ENCODE data around the gene RBFOX2. TPM values are rescaled to one million over a fixed set of nuclear protein-coding genes. Genes with fewer than 3 reads are reported as not detected.
"Not testable (repeated sequence)": the region's sequence is repeated elsewhere in the genome, so short reads cannot be mapped to it uniquely, and the experiment has no call there.

RBFOX2 gene
- total RNA-seq, 3 donors from 2014 or later = 5.6 to 6.9 (median 6.5) TPM

- Mint-ChIP-seq H3K36me3 (ENCODE audit: insufficient read depth) (no peaks in the 10 kb centered on the region), H3K9me3 (no peaks in the 10 kb centered on the region), H3K4me3 (no peak overlapping the region), H3K27me3 (ENCODE audit: low read depth) (peaks cover 9% of the 10 kb centered on the region), H3K4me1 (ENCODE audit: low read depth) (peaks cover 29% of the 10 kb centered on the region)
- ATAC-seq = no peak
- DNase-seq = no peak
Observed at GRCh38 chr22:36026741-36027140, 1.9 kb downstream of the RBFOX2 start.

- Mint-ChIP-seq H3K9me3 (no peaks in the 10 kb centered on the region), H3K27me3 (ENCODE audit: low read depth) (peaks cover 11% of the 10 kb centered on the region), H3K36me3 (ENCODE audit: insufficient read depth) (no peaks in the 10 kb centered on the region), H3K4me1 (ENCODE audit: low read depth) (peaks cover 24% of the 10 kb centered on the region), H3K4me3 (no peak overlapping the region)
- no peak for ATAC-seq
- DNase-seq = no peak
Observed at GRCh38 chr22:36022697-36023096, 5.9 kb downstream of the RBFOX2 start.

DNA sequence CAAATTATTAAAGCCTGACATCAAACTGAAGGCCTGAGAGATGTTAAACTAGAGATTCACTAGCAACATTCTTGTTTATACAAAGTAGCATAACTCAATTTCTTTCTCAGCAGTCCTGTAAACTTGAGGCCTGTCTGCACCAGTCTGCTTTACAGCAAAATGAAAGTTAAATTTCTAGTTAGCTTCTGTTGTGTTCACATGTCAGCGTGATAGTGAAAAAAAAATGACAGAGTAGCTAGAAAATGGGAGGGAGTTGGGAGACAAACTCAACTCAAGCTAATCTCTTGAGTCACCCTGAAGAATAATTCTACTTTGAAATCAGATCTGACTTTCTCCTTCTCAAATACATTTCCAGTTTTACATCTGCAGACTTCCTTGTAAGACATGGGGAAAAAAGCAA, 6.5 kb downstream of the RBFOX2 start:
- peaks cover 21% of the 10 kb centered on the region for H3K4me1 Mint-ChIP-seq (ENCODE audit: low read depth)
- H3K36me3 Mint-ChIP-seq (ENCODE audit: insufficient read depth) = no peaks in the 10 kb centered on the region
- H3K4me3 Mint-ChIP-seq = no peak overlapping the region
- DNase-seq (no peak), ATAC-seq (no peak)
- no peaks in the 10 kb centered on the region for H3K9me3 Mint-ChIP-seq
- H3K27me3 Mint-ChIP-seq (ENCODE audit: low read depth) = peaks cover 12% of the 10 kb centered on the region

- H3K4me1 Mint-ChIP-seq (ENCODE audit: low read depth) = peaks cover 21% of the 10 kb centered on the region
- no peak for ATAC-seq
- no peak overlapping the region for H3K4me3 Mint-ChIP-seq
- H3K27me3 Mint-ChIP-seq (ENCODE audit: low read depth) = peaks cover 12% of the 10 kb centered on the region
- H3K36me3 Mint-ChIP-seq (ENCODE audit: insufficient read depth) = no peaks in the 10 kb centered on the region
- DNase-seq = no peak
- no peaks in the 10 kb centered on the region for H3K9me3 Mint-ChIP-seq
Observed at GRCh38 chr22:36021606-36022153, 6.9 kb downstream of the RBFOX2 start.

GRCh38 chr22:36020865-36021264, 7.8 kb downstream of the RBFOX2 start:
- not testable (repeated sequence) for H3K4me3 Mint-ChIP-seq; ATAC-seq; H3K9me3 Mint-ChIP-seq; DNase-seq; H3K36me3 Mint-ChIP-seq (ENCODE audit: insufficient read depth)
- Mint-ChIP-seq H3K4me1 (ENCODE audit: low read depth) (peaks cover 20% of the 10 kb centered on the region), H3K27me3 (ENCODE audit: low read depth) (peaks cover 16% of the 10 kb centered on the region)

DNA sequence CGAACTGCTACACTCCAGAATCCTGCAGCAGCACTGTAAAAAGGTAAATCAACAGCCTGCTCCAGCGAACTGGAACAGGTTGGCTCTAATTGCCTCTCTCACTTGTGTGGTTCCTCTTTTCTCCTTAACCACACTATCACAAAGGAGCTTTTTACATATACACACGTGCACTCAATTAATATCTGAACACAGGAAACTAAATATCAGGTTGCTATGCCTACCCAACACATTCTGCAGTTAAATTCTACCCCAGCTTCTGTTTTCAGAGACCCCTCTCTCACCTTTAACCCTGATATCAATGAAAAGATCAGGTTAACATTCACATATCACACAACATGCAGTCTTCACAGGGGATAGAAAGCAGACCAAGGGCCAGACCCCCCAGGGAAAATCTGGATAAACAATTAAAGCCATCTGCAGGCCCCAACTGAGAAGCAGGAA, 11.0 kb downstream of the RBFOX2 start:
- Mint-ChIP-seq H3K27me3 (ENCODE audit: low read depth) (peaks cover 20% of the 10 kb centered on the region), H3K9me3 (no peaks in the 10 kb centered on the region), H3K4me1 (ENCODE audit: low read depth) (peaks cover 15% of the 10 kb centered on the region), H3K36me3 (ENCODE audit: insufficient read depth) (no peaks in the 10 kb centered on the region), H3K4me3 (no peak overlapping the region)
- no peak for ATAC-seq
- DNase-seq = no peak

- Mint-ChIP-seq H3K4me3 (no peak overlapping the region), H3K36me3 (ENCODE audit: insufficient read depth) (no peaks in the 10 kb centered on the region), H3K9me3 (no peaks in the 10 kb centered on the region), H3K27me3 (ENCODE audit: low read depth) (peaks cover 23% of the 10 kb centered on the region), H3K4me1 (ENCODE audit: low read depth) (peaks cover 5% of the 10 kb centered on the region)
- DNase-seq = no peak
- no peak for ATAC-seq
Observed at GRCh38 chr22:36016684-36017083, 11.9 kb downstream of the RBFOX2 start.

DNA sequence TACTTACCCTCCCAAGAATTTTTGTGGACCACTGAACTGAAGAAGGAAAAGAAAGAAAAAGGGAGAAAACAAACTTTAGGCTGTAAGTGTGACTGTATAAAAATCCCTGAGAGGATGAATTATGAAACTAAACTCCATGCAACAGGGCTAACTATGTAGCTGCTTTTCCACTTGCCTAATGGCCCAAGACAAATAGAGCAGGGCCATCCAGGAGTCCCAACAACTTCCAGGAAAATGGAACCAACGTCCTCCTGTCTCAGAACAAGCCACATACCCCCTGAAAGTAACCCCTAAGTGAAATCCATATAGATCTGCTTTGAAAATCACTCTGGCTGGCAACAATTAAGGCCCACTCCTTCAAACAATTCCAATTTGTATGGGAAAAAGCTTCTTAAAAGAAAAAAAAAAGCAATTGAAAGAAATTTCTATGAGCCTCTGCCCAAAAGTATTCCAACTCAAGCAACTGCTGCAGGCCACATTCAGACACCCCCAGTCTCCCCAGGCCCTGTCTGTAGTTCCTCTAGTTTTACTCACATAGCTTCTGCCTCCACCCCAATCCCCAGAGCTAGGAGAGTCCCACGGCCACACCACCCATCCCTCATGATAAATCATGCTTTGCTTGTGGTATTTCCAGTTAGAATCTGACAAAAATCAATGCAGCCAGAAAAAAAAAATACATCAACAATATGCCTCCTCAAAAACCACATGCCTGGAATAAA, 12.7 kb downstream of the RBFOX2 start:
- Mint-ChIP-seq H3K4me3 (no peak overlapping the region), H3K9me3 (no peaks in the 10 kb centered on the region), H3K36me3 (ENCODE audit: insufficient read depth) (no peaks in the 10 kb centered on the region), H3K27me3 (ENCODE audit: low read depth) (peaks cover 24% of the 10 kb centered on the region), H3K4me1 (ENCODE audit: low read depth) (peaks cover 3% of the 10 kb centered on the region)
- no peak for DNase-seq
- ATAC-seq = no peak

DNA sequence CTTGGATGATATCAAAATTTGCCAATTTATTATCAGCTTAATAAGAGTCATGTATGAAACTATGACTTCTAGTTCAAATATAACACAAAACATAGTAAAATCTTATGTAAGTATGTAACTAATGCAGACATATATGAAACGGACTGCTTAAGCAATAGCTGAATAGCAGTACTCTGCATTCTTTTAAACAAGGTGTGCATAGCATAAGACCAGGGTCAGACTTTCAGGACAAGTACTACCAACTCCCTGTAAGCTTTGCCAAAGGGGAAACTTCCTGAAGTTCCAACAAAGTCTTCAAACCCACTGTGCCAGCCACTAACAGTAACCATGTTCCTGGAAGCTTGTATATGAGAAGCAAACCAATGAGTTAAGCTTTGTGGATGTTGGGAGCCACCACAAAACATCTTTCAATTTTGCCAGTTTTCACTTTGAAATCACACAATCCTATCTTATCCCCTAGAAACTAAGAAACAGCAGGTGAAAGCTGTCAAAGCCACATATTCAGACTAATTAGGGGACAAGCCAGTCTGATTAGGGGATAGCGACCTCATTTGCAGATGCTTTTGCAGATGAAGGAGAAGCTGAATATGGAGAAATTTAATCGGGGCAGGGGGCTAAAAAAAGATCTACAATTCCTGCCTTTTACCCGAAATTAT, 13.3 kb downstream of the RBFOX2 start:
- Mint-ChIP-seq H3K4me3 (no peak overlapping the region), H3K27me3 (ENCODE audit: low read depth) (peaks cover 28% of the 10 kb centered on the region), H3K36me3 (ENCODE audit: insufficient read depth) (no peaks in the 10 kb centered on the region), H3K4me1 (ENCODE audit: low read depth) (peaks cover 3% of the 10 kb centered on the region), H3K9me3 (no peaks in the 10 kb centered on the region)
- no peak for ATAC-seq
- DNase-seq = no peak

DNA sequence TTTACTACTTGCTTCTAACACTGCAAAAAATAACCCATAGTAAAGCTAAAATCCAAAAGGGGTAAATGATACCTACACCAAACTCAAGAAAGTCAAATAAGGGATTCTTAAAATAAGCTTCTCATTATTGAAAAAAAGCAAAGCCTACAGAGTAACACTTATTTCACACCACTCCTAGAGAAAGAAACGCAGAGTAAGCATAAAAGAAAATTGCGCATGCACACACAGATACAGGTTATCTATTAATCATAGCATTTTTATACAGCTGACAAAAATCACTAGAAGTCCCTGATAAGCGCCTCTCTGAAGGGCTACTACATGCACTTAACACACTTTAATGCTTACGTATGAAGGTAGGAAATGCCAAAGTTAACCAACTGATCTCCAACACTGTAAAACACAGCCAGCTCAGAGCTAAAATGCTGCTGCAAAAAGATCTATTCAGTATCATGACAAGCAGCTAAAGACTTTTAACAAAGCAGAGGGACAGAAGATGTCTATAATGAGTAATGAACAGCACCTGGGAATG, 14.0 kb downstream of the RBFOX2 start:
- no peaks in the 10 kb centered on the region for H3K36me3 Mint-ChIP-seq (ENCODE audit: insufficient read depth)
- H3K4me1 Mint-ChIP-seq (ENCODE audit: low read depth) = peaks cover 3% of the 10 kb centered on the region
- H3K27me3 Mint-ChIP-seq (ENCODE audit: low read depth) = peaks cover 33% of the 10 kb centered on the region
- no peak for DNase-seq
- no peak for ATAC-seq
- H3K9me3 Mint-ChIP-seq = no peaks in the 10 kb centered on the region
- no peak overlapping the region for H3K4me3 Mint-ChIP-seq

DNA sequence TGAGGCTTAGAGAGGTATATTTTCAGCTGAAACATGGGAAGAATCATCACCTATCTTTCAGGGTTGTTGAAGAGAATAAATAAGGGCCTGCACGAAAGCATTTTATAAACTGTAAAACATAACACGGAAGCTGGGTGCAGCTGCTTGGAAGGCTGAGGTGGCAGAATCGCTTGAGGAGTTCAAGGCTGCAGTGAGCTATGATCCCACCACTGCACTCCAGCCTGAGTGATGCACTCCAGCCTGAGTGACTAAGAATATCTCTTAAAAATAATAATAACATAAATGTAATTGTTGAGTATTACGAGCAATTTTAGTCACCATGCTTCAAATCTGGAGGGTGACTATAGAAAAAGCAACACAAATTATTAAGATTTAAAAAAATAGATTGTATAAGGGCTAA, 16.3 kb downstream of the RBFOX2 start:
- no peak overlapping the region for H3K4me3 Mint-ChIP-seq
- no peaks in the 10 kb centered on the region for H3K9me3 Mint-ChIP-seq
- no peak for DNase-seq
- no peak for ATAC-seq
- no peaks in the 10 kb centered on the region for H3K36me3 Mint-ChIP-seq (ENCODE audit: insufficient read depth)
- no peaks in the 10 kb centered on the region for H3K4me1 Mint-ChIP-seq (ENCODE audit: low read depth)
- H3K27me3 Mint-ChIP-seq (ENCODE audit: low read depth) = peaks cover 21% of the 10 kb centered on the region

DNA sequence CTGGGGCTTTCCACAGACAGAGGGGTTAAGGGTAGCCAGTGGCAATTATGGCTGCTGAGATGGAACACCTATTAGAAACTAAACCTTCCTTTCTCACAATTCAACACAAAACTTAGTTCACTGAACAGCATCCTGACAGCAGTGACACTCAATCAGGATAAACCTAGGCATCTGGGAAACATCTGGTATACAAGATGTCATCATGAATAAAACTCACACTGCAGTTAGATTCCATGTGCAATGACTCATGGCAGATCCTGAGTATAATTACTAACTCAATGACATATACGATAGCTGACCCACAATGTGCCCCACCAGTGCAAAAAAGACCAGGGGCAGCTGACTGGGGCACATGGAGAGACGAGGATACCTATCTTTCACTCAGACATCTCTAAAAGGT, 17.7 kb downstream of the RBFOX2 start:
- H3K36me3 Mint-ChIP-seq (ENCODE audit: insufficient read depth) = no peaks in the 10 kb centered on the region
- ATAC-seq (no peak), DNase-seq (no peak)
- no peaks in the 10 kb centered on the region for H3K9me3 Mint-ChIP-seq
- H3K4me3 Mint-ChIP-seq = no peak overlapping the region
- H3K27me3 Mint-ChIP-seq (ENCODE audit: low read depth) = peaks cover 17% of the 10 kb centered on the region
- no peaks in the 10 kb centered on the region for H3K4me1 Mint-ChIP-seq (ENCODE audit: low read depth)

DNA sequence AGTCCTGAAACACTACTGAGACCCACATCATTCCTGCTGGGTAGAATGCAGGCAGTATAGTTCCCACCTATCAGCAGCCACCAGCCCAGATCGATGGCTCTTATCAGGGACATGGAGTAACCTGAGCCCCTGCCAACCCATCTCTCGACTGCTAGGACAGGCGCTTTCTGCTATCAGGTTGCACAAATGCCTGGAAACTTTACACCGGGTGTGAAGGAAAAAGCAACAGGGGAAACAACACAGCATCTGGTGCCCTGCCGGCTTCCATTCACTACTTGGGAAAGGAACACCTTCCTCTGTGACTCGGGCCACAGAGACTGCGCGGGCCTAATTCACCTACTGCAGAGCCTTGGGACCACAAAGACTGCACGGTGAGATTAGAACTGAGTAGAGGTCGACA, 18.5 kb downstream of the RBFOX2 start:
- ATAC-seq = no peak
- DNase-seq = no peak
- no peaks in the 10 kb centered on the region for H3K9me3 Mint-ChIP-seq
- no peak overlapping the region for H3K4me3 Mint-ChIP-seq
- peaks cover 20% of the 10 kb centered on the region for H3K27me3 Mint-ChIP-seq (ENCODE audit: low read depth)
- no peaks in the 10 kb centered on the region for H3K4me1 Mint-ChIP-seq (ENCODE audit: low read depth)
- H3K36me3 Mint-ChIP-seq (ENCODE audit: insufficient read depth) = no peaks in the 10 kb centered on the region

DNA sequence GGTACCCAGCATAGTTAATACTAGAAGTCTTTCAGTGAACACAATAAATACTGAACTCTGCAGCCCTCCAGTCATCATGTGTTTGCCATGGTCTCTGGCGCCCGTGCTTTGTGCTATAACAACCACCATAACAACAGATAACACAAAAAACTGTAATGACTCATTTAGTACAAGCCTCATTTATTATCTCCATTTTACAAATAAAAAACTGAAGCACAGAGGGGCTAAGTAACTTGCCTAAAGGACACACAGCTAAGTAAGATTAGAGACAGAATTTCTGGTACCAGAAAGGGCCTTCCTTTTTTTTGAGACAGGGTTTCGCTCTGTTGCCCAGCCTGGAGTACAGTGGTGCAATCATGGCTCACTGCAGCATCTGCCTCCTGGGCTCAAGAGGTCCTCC, 19.5 kb downstream of the RBFOX2 start:
- Mint-ChIP-seq H3K36me3 (ENCODE audit: insufficient read depth) (no peaks in the 10 kb centered on the region), H3K9me3 (no peaks in the 10 kb centered on the region), H3K4me3 (no peak overlapping the region), H3K27me3 (ENCODE audit: low read depth) (peaks cover 29% of the 10 kb centered on the region), H3K4me1 (ENCODE audit: low read depth) (no peaks in the 10 kb centered on the region)
- DNase-seq = no peak
- ATAC-seq = no peak

DNA sequence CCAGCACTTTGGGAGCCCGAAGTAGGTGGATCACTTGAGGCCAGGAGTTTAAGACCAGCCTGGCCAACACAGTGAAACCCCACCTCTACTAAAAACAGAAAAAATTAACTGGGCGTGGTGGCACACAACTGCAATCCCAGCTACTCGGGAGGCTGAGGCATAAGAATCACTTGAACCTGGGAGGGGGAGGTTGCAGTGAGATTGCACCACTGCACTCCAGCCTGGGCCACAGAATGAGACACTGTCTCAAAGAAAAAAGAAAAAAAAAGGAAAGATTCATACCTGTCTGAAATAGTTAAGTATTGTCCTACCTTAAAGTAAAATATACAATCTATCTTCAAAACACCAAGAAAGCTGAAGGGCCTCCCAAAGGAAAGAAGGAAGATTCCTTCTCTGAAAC, 20.1 kb downstream of the RBFOX2 start:
- no peaks in the 10 kb centered on the region for H3K36me3 Mint-ChIP-seq (ENCODE audit: insufficient read depth)
- ATAC-seq (no peak), DNase-seq (no peak)
- no peaks in the 10 kb centered on the region for H3K9me3 Mint-ChIP-seq
- H3K4me3 Mint-ChIP-seq = no peak overlapping the region
- no peaks in the 10 kb centered on the region for H3K4me1 Mint-ChIP-seq (ENCODE audit: low read depth)
- H3K27me3 Mint-ChIP-seq (ENCODE audit: low read depth) = peaks cover 29% of the 10 kb centered on the region

All from activated T-cell treated with anti-CD3 and anti-CD28 coated beads, Interleukin-2, amount 50 U/mL, for 4 hours (primary cell).